CD8-positive, alpha-beta memory T cell (primary cell): Measurements from ENCODE around the gene ZNHIT3. TPM values are rescaled to one million over a fixed set of nuclear protein-coding genes. Genes with fewer than 3 reads are reported as not detected.

ENCODE experiments used
- polyA plus RNA-seq: library from polyadenylated mRNA; unstranded; fragments of 300-500 nt; fragmentation: Illumina TruSeq; gene quantifications from one replicate; pipeline ENCODE4 v1.2.3, GENCODE V29; 2021
- total RNA-seq, 2 experiments: library from RNA; stranded (reverse); gene quantifications; one replicate each; pipeline ENCODE4 v1.2.3, GENCODE V29; 2021

Gene ZNHIT3
- total and polyA plus RNA-seq, 3 experiments from 2014 or later: 57.6 to 89.4 (median 60.8) TPM

Other genes starting within 250 kb of the ZNHIT3 start
- under 1 TPM; 0.20 to 0.51 TPM for gene TBC1D3I, start 222.1 kb upstream of the ZNHIT3 start, total RNA-seq
- gene TBC1D3I, start 222.1 kb upstream of the ZNHIT3 start, polyA plus RNA-seq: not detected
- gene TBC1D3G, start 162.8 kb upstream of the ZNHIT3 start, total RNA-seq: not detected
- gene TBC1D3G, start 162.8 kb upstream of the ZNHIT3 start, polyA plus RNA-seq: not detected
- gene TBC1D3H, start 98.2 kb upstream of the ZNHIT3 start, total RNA-seq: not detected
- not detected for gene TBC1D3H, start 98.2 kb upstream of the ZNHIT3 start, polyA plus RNA-seq
- gene MYO19, start 48.2 kb downstream of the ZNHIT3 start, total RNA-seq: 100 to 1,000 TPM; 133 to 138 TPM
- gene MYO19, start 48.2 kb downstream of the ZNHIT3 start, polyA plus RNA-seq: 5.0 TPM
- gene PIGW, start 48.3 kb downstream of the ZNHIT3 start, total RNA-seq: 10 to 100 TPM; 42.2 to 43.0 TPM
- gene PIGW, start 48.3 kb downstream of the ZNHIT3 start, polyA plus RNA-seq: 11.4 TPM
- 10 to 100 TPM; 65.1 to 67.0 TPM for gene GGNBP2, start 58.2 kb downstream of the ZNHIT3 start, total RNA-seq
- gene GGNBP2, start 58.2 kb downstream of the ZNHIT3 start, polyA plus RNA-seq: 63.3 TPM
- 10 to 100 TPM; 11.1 to 13.0 TPM for gene DHRS11, start 105.2 kb downstream of the ZNHIT3 start, total RNA-seq
- gene DHRS11, start 105.2 kb downstream of the ZNHIT3 start, polyA plus RNA-seq: 4.3 TPM
- gene MRM1, start 114.9 kb downstream of the ZNHIT3 start, total RNA-seq: 10 to 100 TPM; 24.7 to 24.9 TPM
- gene MRM1, start 114.9 kb downstream of the ZNHIT3 start, polyA plus RNA-seq: 5.3 TPM